GM23248 (cell line): ENCODE results near the gene KCNMB4. TPM values are rescaled to one million over a fixed set of nuclear protein-coding genes. Genes with fewer than 3 reads are reported as not detected.

Experiments used
- DNase-seq: peaks from one replicate; pipeline ENCODE4 v3.0.0-alpha.2; 2015
- H2AFZ ChIP-seq: fragments of 200-600 bp; sonication (generic); 2 replicates; pipeline ENCODE4 v1.6.1; 2016; ENCODE audit warnings: antibody characterized with exemption
- H3F3A ChIP-seq: fragments of 200-600 bp; sonication (generic); 2 replicates; pipeline ENCODE4 v1.6.1; 2016; ENCODE audit warnings: mild to moderate bottlenecking, antibody characterized with exemption, mixed run types; ENCODE audit not compliant: insufficient read depth
- H3K27ac ChIP-seq: fragments of 200-600 bp; sonication (generic); 2 replicates; pipeline ENCODE4 v1.5.1; 2016; ENCODE audit warnings: mild to moderate bottlenecking
- H3K27me3 ChIP-seq: fragments of 200-600 bp; sonication (generic); replicated peaks from 2 replicates; pipeline ENCODE4 v1.6.1; 2016; ENCODE audit warnings: mild to moderate bottlenecking; ENCODE audit not compliant: insufficient read depth
- H3K36me3 ChIP-seq: fragments of 200-600 bp; sonication (generic); 2 replicates; pipeline ENCODE4 v1.6.1; 2016; ENCODE audit warnings: low read depth, mild to moderate bottlenecking
- H3K4me1 ChIP-seq: fragments of 200-600 bp; sonication (generic); 2 replicates; pipeline ENCODE4 v1.6.1; 2016; ENCODE audit warnings: mild to moderate bottlenecking; ENCODE audit not compliant: insufficient read depth
- H3K4me2 ChIP-seq: fragments of 200-600 bp; sonication (generic); one replicate; pipeline ENCODE4 v1.6.1; 2016; ENCODE audit warnings: mild to moderate bottlenecking; ENCODE audit not compliant: unreplicated experiment
- H3K4me3 ChIP-seq: fragments of 200-600 bp; sonication (generic); 2 replicates; pipeline ENCODE4 v1.5.1; 2016; ENCODE audit warnings: mild to moderate bottlenecking
- H3K79me2 ChIP-seq: fragments of 200-600 bp; sonication (generic); 2 replicates; pipeline ENCODE4 v1.6.1; 2016; ENCODE audit warnings: mild to moderate bottlenecking; ENCODE audit not compliant: insufficient read depth
- H3K9ac ChIP-seq: fragments of 200-600 bp; sonication (generic); 2 replicates; pipeline ENCODE4 v1.6.1; 2016; ENCODE audit warnings: mild to moderate bottlenecking
- H3K9me2 ChIP-seq: fragments of 200-600 bp; sonication (generic); 2 replicates; pipeline ENCODE4 v1.6.1; 2016; ENCODE audit warnings: mixed run types, mild to moderate bottlenecking, moderate library complexity; ENCODE audit not compliant: insufficient read depth
- H3K9me3 ChIP-seq: fragments of 200-600 bp; sonication (generic); one replicate; pipeline ENCODE4 v1.6.1; 2017; ENCODE audit warnings: low read depth
- H4K20me1 ChIP-seq: fragments of 200-600 bp; sonication (generic); 2 replicates; pipeline ENCODE4 v1.6.0; 2016; ENCODE audit not compliant: insufficient read depth
- EZH2 ChIP-seq: fragments of 200-600 bp; sonication (generic); IDR thresholded peaks from 2 replicates; pipeline ENCODE4 v1.6.1; 2018; ENCODE audit warnings: antibody characterized with exemption, mild to moderate bottlenecking; ENCODE audit not compliant: insufficient read depth, poor library complexity, severe bottlenecking
- EZH2phosphoT487 ChIP-seq: fragments of 200-600 bp; sonication (generic); IDR thresholded peaks from 2 replicates; pipeline ENCODE4 v1.6.1; 2018; ENCODE audit warnings: antibody characterized with exemption, moderate library complexity, mild to moderate bottlenecking, low read depth; ENCODE audit not compliant: insufficient read depth
- WGBS, 2 experiments: methylation state at CpG; one replicate each; pipeline ENCODE4 v1.1.6; 2015 to 2017; ENCODE audit warnings: low lambda C conversion rate in 2 of 2, low coverage in 1 of 2; ENCODE audit errors: missing lambda C conversion rate in 2 of 2; 5-methylcytosine and 5-hydroxymethylcytosine counted together
- in situ Hi-C: fragments of 300-500 bp; cut with MboI; formaldehyde crosslinking; loops from 2 replicates; pipeline ENCODE4 v1.15.0; 2020
- polyA plus RNA-seq: library from polyadenylated mRNA; unstranded; fragments of >200 nt; fragmentation: Nextera tagmentation; extraction: Ambion mirVana; gene quantifications from 2 replicates; pipeline ENCODE4 v1.2.1, GENCODE V29; 2016
- total RNA-seq: library from RNA; depleted of rRNA; stranded (reverse); fragments of >200 nt; shearing (Covaris generic); gene quantifications from 2 replicates; pipeline ENCODE4 v1.2.3, GENCODE V29; 2014

The KCNMB4 gene
- total and polyA plus RNA-seq, 2 experiments from 2014 or later = 1.7 to 2.7 TPM

- in situ Hi-C loops = no loop called here
- Histone ChIP-seq H4K20me1 (no peaks in the 10 kb centered on the region), H3K79me2 (peaks cover 82% of the 10 kb centered on the region), H3K36me3 (peaks cover 18% of the 10 kb centered on the region; the same call in 1 of the 2 replicates), H3K9me2 (no peaks in the 10 kb centered on the region), H3K27me3 (no peaks in the 10 kb centered on the region), H3K4me1 (no peaks in the 10 kb centered on the region), H2AFZ (no peak overlapping the region), H3K9ac (no peak overlapping the region), H3K4me2 (no peak overlapping the region), H3K27ac (no peak overlapping the region), H3K4me3 (no peak overlapping the region), H3F3A (no peaks in the 10 kb centered on the region), H3K9me3 (no peaks in the 10 kb centered on the region)
- 99 to 100% methylated on average over 2 of the region's 2 CpGs for WGBS, 2 experiments
- DNase-seq = no peak
- TF ChIP-seq EZH2 (no peak), EZH2phosphoT487 (no peak)
Measured at GRCh38 chr12:70327541-70327940, 38.5 kb upstream of the KCNMB4 start.

GRCh38 chr12:70329728-70330127 lies 36.4 kb upstream of the KCNMB4 start:
- DNase-seq = no peak
- H3K4me2 ChIP-seq = no peak overlapping the region
- peaks cover 15% of the 10 kb centered on the region; the same call in 1 of the 2 replicates for H3K36me3 ChIP-seq
- in situ Hi-C loops = no loop called here
- H3K27ac ChIP-seq = no peak overlapping the region
- H3K9ac ChIP-seq = no peak overlapping the region
- no peak overlapping the region for H2AFZ ChIP-seq
- H3K9me3 ChIP-seq = no peaks in the 10 kb centered on the region
- no peaks in the 10 kb centered on the region for H3F3A ChIP-seq
- no peak overlapping the region for H3K4me3 ChIP-seq
- no peaks in the 10 kb centered on the region for H3K9me2 ChIP-seq
- no peaks in the 10 kb centered on the region for H4K20me1 ChIP-seq
- TF ChIP-seq EZH2 (no peak), EZH2phosphoT487 (no peak)
- no peaks in the 10 kb centered on the region for H3K27me3 ChIP-seq
- H3K79me2 ChIP-seq = peaks cover 74% of the 10 kb centered on the region
- H3K4me1 ChIP-seq = no peaks in the 10 kb centered on the region
- WGBS, 2 experiments = 82 to 83% methylated on average over 3 of the region's 3 CpGs

- in situ Hi-C loops = no loop called here
- Histone ChIP-seq H3K27ac (no peak overlapping the region), H3F3A (no peaks in the 10 kb centered on the region), H2AFZ (no peak overlapping the region), H3K9me3 (no peaks in the 10 kb centered on the region), H3K4me2 (no peak overlapping the region), H3K79me2 (peaks cover 72% of the 10 kb centered on the region), H3K9me2 (no peaks in the 10 kb centered on the region), H3K4me1 (no peaks in the 10 kb centered on the region), H4K20me1 (no peaks in the 10 kb centered on the region), H3K36me3 (peaks cover 15% of the 10 kb centered on the region; the same call in 1 of the 2 replicates), H3K4me3 (no peak overlapping the region), H3K9ac (no peak overlapping the region), H3K27me3 (no peaks in the 10 kb centered on the region)
- DNase-seq = no peak
- TF ChIP-seq EZH2phosphoT487 (no peak), EZH2 (no peak)
- WGBS, 2 experiments = 98 to 100% methylated on average over 2 of the region's 2 CpGs
Measured at GRCh38 chr12:70330158-70330557, 35.9 kb upstream of the KCNMB4 start.

GRCh38 chr12:70332236-70332635 lies 33.9 kb upstream of the KCNMB4 start:
- Histone ChIP-seq H3K9me3 (no peaks in the 10 kb centered on the region), H3K4me1 (no peaks in the 10 kb centered on the region), H4K20me1 (no peaks in the 10 kb centered on the region), H3K4me2 (no peak overlapping the region), H3K4me3 (no peak overlapping the region), H3K9me2 (no peaks in the 10 kb centered on the region), H3K27ac (no peak overlapping the region), H3F3A (no peaks in the 10 kb centered on the region; the same call in 1 of the 2 replicates), H2AFZ (no peak overlapping the region), H3K9ac (no peak overlapping the region), H3K79me2 (peaks cover 60% of the 10 kb centered on the region), H3K27me3 (no peaks in the 10 kb centered on the region), H3K36me3 (peaks cover 30% of the 10 kb centered on the region)
- in situ Hi-C loops = no loop called here
- TF ChIP-seq EZH2 (no peak), EZH2phosphoT487 (no peak)
- no peak for DNase-seq

GRCh38 chr12:70334742-70335141 lies 31.3 kb upstream of the KCNMB4 start:
- Histone ChIP-seq H3K4me3 (no peak overlapping the region), H3K4me2 (no peak overlapping the region), H3K9me3 (no peaks in the 10 kb centered on the region), H4K20me1 (no peaks in the 10 kb centered on the region), H3F3A (no peaks in the 10 kb centered on the region; the same call in 1 of the 2 replicates), H3K9me2 (no peaks in the 10 kb centered on the region), H3K4me1 (no peaks in the 10 kb centered on the region), H3K36me3 (peaks cover 48% of the 10 kb centered on the region), H3K9ac (no peak overlapping the region), H3K79me2 (peaks cover 36% of the 10 kb centered on the region), H2AFZ (no peak overlapping the region), H3K27ac (no peak overlapping the region), H3K27me3 (no peaks in the 10 kb centered on the region)
- 98 to 99% methylated on average over 8 of the region's 8 CpGs for WGBS, 2 experiments
- in situ Hi-C loops = no loop called here
- DNase-seq = no peak
- TF ChIP-seq EZH2 = no peak
- TF ChIP-seq EZH2phosphoT487 = no peak
